Epithelial cell of esophagus (primary cell): ENCODE measurements around the gene TCAP.
"Not testable (repeated sequence)": the region's sequence is repeated elsewhere in the genome, so short reads cannot be mapped to it uniquely, and the experiment has no call there.

Experiments
- DNase-seq: peaks from one replicate; pipeline ENCODE4 v3.0.0; 2010; ENCODE audit warnings: low read depth
- H3K4me3 ChIP-seq: 2 replicates; pipeline ENCODE4 v1.5.1; 2011; ENCODE audit warnings: mild to moderate bottlenecking, low read length, control low read depth
- CTCF ChIP-seq: IDR thresholded peaks from 2 replicates; pipeline ENCODE4 v1.5.1; 2011; ENCODE audit warnings: low read depth, mild to moderate bottlenecking, low read length, control low read depth, inconsistent platforms; ENCODE audit not compliant: insufficient read depth; ENCODE audit errors: missing control alignments

Gene TCAP

GRCh38 chr17:39697961-39698360 lies 32.8 kb downstream of the TCAP start:
- DNase-seq: no peak
- H3K4me3 ChIP-seq: no peak overlapping the region
- TF ChIP-seq CTCF: no peak

- H3K4me3 ChIP-seq: peak overlapping the region; percentile 72
- DNase-seq: not testable (repeated sequence)
These were observed 34.1 kb downstream of the TCAP start for GRCh38 chr17:39699157-39699817.

GRCh38 chr17:39699818-39700147 lies 34.6 kb downstream of the TCAP start, which contains the start of gene ERBB2:
Gene ERBB2, plus strand, starts transcription at chr17:39700064. Its CDS starts 175 bp downstream, at chr17:39700239.
- DNase-seq: peak; percentile 87
- peak within 1 kb of the TSS; percentile 72 for H3K4me3 ChIP-seq
- no peak for TF ChIP-seq CTCF

- peak; percentile 17 for DNase-seq
- peak overlapping the region; percentile 72 for H3K4me3 ChIP-seq
- no peak for TF ChIP-seq CTCF
These were observed 35.2 kb downstream of the TCAP start for GRCh38 chr17:39700148-39700987.

GRCh38 chr17:39701012-39701783 lies 36.0 kb downstream of the TCAP start:
- DNase-seq: no peak
- peak overlapping the region; percentile 72 for H3K4me3 ChIP-seq
- TF ChIP-seq CTCF: no peak

- DNase-seq: peak; percentile 28
- no peak for TF ChIP-seq CTCF
- H3K4me3 ChIP-seq: peak overlapping the region; percentile 72
These were observed 36.8 kb downstream of the TCAP start for GRCh38 chr17:39701784-39702422.
